ENCODE data around the gene NAALADL2. TPM values are rescaled to one million over a fixed set of nuclear protein-coding genes. Genes with fewer than 3 reads are reported as not detected.

NAALADL2 gene
- total and polyA plus RNA-seq, 9 of the 15 experiments (the other 6 are each of a cell fraction or from before 2014, with no cell fraction given), result 0.29 to 1.1 (median 0.79) TPM; not detected in 1

DNA sequence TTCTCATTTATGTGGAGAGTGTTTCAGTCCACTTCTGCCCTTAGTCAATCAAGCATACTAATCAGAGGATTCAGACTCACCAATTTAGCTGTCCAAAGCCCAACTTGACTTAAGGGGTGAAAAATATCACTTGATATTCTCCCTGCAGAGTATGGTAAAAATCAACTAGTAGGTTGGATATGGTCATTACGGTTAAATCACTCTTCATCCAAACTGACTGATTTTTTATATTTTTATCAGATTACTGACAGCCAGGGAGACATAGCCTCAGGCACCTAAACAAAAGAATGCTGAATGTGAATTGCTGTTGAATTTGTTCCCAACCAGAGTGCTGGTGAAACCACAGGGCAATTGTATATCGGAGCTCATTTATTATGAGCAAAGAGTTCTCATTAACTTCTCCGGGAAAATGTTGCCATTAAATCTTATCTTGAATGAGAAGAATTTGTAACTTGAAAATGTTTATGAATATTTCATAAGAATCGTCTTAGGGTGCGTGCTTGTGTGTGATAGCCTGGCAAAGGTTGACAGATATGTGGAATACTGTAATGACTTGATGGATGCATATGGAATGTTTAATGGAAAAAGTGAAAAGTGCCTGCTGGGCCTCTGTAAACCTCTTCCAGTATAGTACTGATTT is 411.2 kb downstream of the NAALADL2 start:
- no peak overlapping the region for H3K9ac ChIP-seq (ENCODE audit: insufficient read depth in 1 of 2, low read depth in 2 of 2, low read length in 2 of 2)
- POLR2A ChIA-PET, result no interaction called here
- intact Hi-C loops (cut with micrococcal nuclease), result no loop called here
- TF ChIP-seq HDGF (IDR thresholded peaks at IDR 0.05) (no peak), NCOA4 (IDR thresholded peaks at IDR 0.05; ENCODE audit: partially characterized antibody) (no peak), MXI1 (IDR thresholded peaks at IDR 0.05; ENCODE audit: low read depth, low read length) (no peak), NFIX (CRISPR knock-in tag; IDR thresholded peaks at IDR 0.05; ENCODE audit: low read depth) (no peak), CREM (IDR thresholded peaks at IDR 0.05; ENCODE audit: low read depth) (no peak)
- TF ChIP-seq, protein P1, sequence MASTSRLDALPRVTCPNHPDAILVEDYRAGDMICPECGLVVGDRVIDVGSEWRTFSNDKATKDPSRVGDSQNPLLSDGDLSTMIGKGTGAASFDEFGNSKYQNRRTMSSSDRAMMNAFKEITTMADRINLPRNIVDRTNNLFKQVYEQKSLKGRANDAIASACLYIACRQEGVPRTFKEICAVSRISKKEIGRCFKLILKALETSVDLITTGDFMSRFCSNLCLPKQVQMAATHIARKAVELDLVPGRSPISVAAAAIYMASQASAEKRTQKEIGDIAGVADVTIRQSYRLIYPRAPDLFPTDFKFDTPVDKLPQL (IDR thresholded peaks at IDR 0.05; ENCODE audit: extremely low read depth, insufficient read length), result no peak
- DNase-seq (ENCODE audit: extremely low read depth in 1 of 4, low spot score in 3 of 4), result no peak
- H3K9me1 ChIP-seq (ENCODE audit: control insufficient read depth, insufficient read depth, low read length), result no peaks in the 10 kb centered on the region
- H2AFZ ChIP-seq (ENCODE audit: low read depth, low read length), result no peak overlapping the region
- H4K20me1 ChIP-seq (replicated peaks; ENCODE audit: control insufficient read depth, insufficient read depth, low read length), result no peaks in the 10 kb centered on the region
- no peaks in the 10 kb centered on the region for H3K36me3 ChIP-seq (ENCODE audit: control insufficient read depth, insufficient read depth, low read length)
- H3K4me1 ChIP-seq (replicated peaks in 1 of 2; ENCODE audit: control insufficient read depth in 2 of 2, insufficient read depth in 2 of 2, low read length in 2 of 2), result no peaks in the 10 kb centered on the region
- ATAC-seq, result no peak
- no peaks in the 10 kb centered on the region for H3K27me3 ChIP-seq (ENCODE audit: control insufficient read depth in 2 of 2, insufficient read depth in 2 of 2, low read length in 2 of 2)
- H3K9me3 ChIP-seq (replicated peaks; ENCODE audit: control insufficient read depth, insufficient read depth, low read depth, low read length), result no peaks in the 10 kb centered on the region
- no TSS peak for BruUV-seq (replicated peaks)
- no peak overlapping the region for H3K4me3 ChIP-seq
- CTCF ChIA-PET (ENCODE audit: low intra/inter-chr PET ratio), result no interaction called here
- H3K4me2 ChIP-seq (ENCODE audit: insufficient read depth, low read length), result no peak overlapping the region
- no peak for FAIRE-seq
- 0% methylated on average over 5 of the region's 5 CpGs for WGBS (ENCODE audit: insufficient coverage, low coverage, missing lambda C conversion rate)
- H3K27ac ChIP-seq (ENCODE audit: extremely low read depth, low read depth, low read length), result no peak overlapping the region
- in situ Hi-C loops (cut with MboI), result no loop called here
- no peaks in the 10 kb centered on the region for H3K79me2 ChIP-seq (ENCODE audit: control insufficient read depth, insufficient read depth, low read length)

- H4K20me1 ChIP-seq (replicated peaks; ENCODE audit: control insufficient read depth, insufficient read depth, low read length), result no peaks in the 10 kb centered on the region
- H3K36me3 ChIP-seq (ENCODE audit: control insufficient read depth, insufficient read depth, low read length), result no peaks in the 10 kb centered on the region
- H3K79me2 ChIP-seq (ENCODE audit: control insufficient read depth, insufficient read depth, low read length), result no peaks in the 10 kb centered on the region
- ATAC-seq (no peak), FAIRE-seq (no peak), DNase-seq (ENCODE audit: extremely low read depth in 1 of 4, low spot score in 3 of 4) (no peak)
- no peaks in the 10 kb centered on the region for H3K27me3 ChIP-seq (ENCODE audit: control insufficient read depth in 2 of 2, insufficient read depth in 2 of 2, low read length in 2 of 2)
- no peaks in the 10 kb centered on the region for H3K9me3 ChIP-seq (replicated peaks; ENCODE audit: control insufficient read depth, insufficient read depth, low read depth, low read length)
- in situ Hi-C loops (cut with MboI), result no loop called here
- ChIA-PET CTCF (ENCODE audit: low intra/inter-chr PET ratio) (no interaction called here), POLR2A (no interaction called here)
- no peaks in the 10 kb centered on the region for H3K4me1 ChIP-seq (replicated peaks in 1 of 2; ENCODE audit: control insufficient read depth in 2 of 2, insufficient read depth in 2 of 2, low read length in 2 of 2)
- H3K4me3 ChIP-seq, result no peak overlapping the region
- H3K27ac ChIP-seq (ENCODE audit: extremely low read depth, low read depth, low read length), result no peak overlapping the region
- H3K9me1 ChIP-seq (ENCODE audit: control insufficient read depth, insufficient read depth, low read length), result no peaks in the 10 kb centered on the region
- no peak overlapping the region for H3K9ac ChIP-seq (ENCODE audit: insufficient read depth in 1 of 2, low read depth in 2 of 2, low read length in 2 of 2)
- no peak overlapping the region for H2AFZ ChIP-seq (ENCODE audit: low read depth, low read length)
- no peak overlapping the region for H3K4me2 ChIP-seq (ENCODE audit: insufficient read depth, low read length)
- intact Hi-C loops (cut with micrococcal nuclease), result no loop called here
- no TSS peak for BruUV-seq (replicated peaks)
- TF ChIP-seq MCM7 (IDR thresholded peaks at IDR 0.05) (no peak), DDX20 (tag; IDR thresholded peaks at IDR 0.05; ENCODE audit: low read depth) (no peak), HDGF (IDR thresholded peaks at IDR 0.05) (no peak), EZH2 (IDR thresholded peaks at IDR 0.05; ENCODE audit: borderline replicate concordance, low read depth, low read length) (no peak), TAF9B (IDR thresholded peaks at IDR 0.05; ENCODE audit: partially characterized antibody) (no peak), CTBP1 (IDR thresholded peaks at IDR 0.05; ENCODE audit: borderline replicate concordance) (no peak), HNRNPK (IDR thresholded peaks at IDR 0.05; ENCODE audit: low read depth, low read length, poor library complexity, severe bottlenecking) (no peak), RFX7 (CRISPR knock-in tag; IDR thresholded peaks at IDR 0.05) (no peak), ZNF174 (CRISPR knock-in tag; IDR thresholded peaks at IDR 0.05) (no peak)
Measured at GRCh38 chr3:175270866-175271265, 411.7 kb downstream of the NAALADL2 start.
